ENCODE results near the gene NPAT.

- TF ChIP-seq YY1 (IDR thresholded peaks at IDR 0.05; ENCODE audit: insufficient read depth, insufficient replicate concordance, low read depth, low read length), result no peak
- TF ChIP-seq TEAD2 (CRISPR knock-in tag; IDR thresholded peaks at IDR 0.05), result no peak
- TF ChIP-seq BCL3 (CRISPR knock-in tag; IDR thresholded peaks at IDR 0.05), result no peak
- no peak for TF ChIP-seq MYNN (CRISPR knock-in tag; IDR thresholded peaks at IDR 0.05; ENCODE audit: low read depth)
- TF ChIP-seq CREB3 (CRISPR knock-in tag; IDR thresholded peaks at IDR 0.05), result no peak
- TF ChIP-seq EZH2 (conservative IDR thresholded peaks at IDR 0.05; ENCODE audit: low read depth, low read length), result no peak
- TF ChIP-seq NFRKB (IDR thresholded peaks at IDR 0.05), result no peak
These were observed 25.5 kb downstream of the NPAT start for GRCh38 chr11:108196901-108197300.

Measured in HepG2 (cell line).